Effector memory CD4-positive, alpha-beta T cell (primary cell): ENCODE measurements around the gene ACLY.

Experiments used
- DNase-seq, 3 donors: peaks; one replicate each; pipeline ENCODE4 v3.0.0-alpha.2; 2020
- H3K27ac ChIP-seq: 2 replicates; pipeline ENCODE4 v1.7.0; 2013; ENCODE audit warnings: mild to moderate bottlenecking, low read length, moderate library complexity; ENCODE audit not compliant: insufficient read depth, poor library complexity, severe bottlenecking
- H3K27me3 ChIP-seq: replicated peaks from 2 replicates; pipeline ENCODE4 v1.7.0; 2013; ENCODE audit warnings: mild to moderate bottlenecking, low read length; ENCODE audit not compliant: insufficient read depth, control insufficient read depth, poor library complexity, severe bottlenecking
- H3K36me3 ChIP-seq: 2 replicates; pipeline ENCODE4 v1.7.0; 2013; ENCODE audit warnings: mild to moderate bottlenecking, low read length, moderate library complexity; ENCODE audit not compliant: control insufficient read depth, insufficient read depth
- H3K4me1 ChIP-seq: 2 replicates; pipeline ENCODE4 v1.7.0; 2013; ENCODE audit warnings: low read length, mild to moderate bottlenecking; ENCODE audit not compliant: control insufficient read depth, insufficient read depth, poor library complexity, severe bottlenecking
- H3K4me3 ChIP-seq: 2 replicates; pipeline ENCODE4 v1.7.0; 2013; ENCODE audit warnings: low read length, low read depth, mild to moderate bottlenecking; ENCODE audit not compliant: insufficient read depth, poor library complexity, severe bottlenecking
- H3K9me3 ChIP-seq: 2 replicates; pipeline ENCODE4 v1.7.0; 2013; ENCODE audit warnings: mild to moderate bottlenecking, low read length, moderate library complexity; ENCODE audit not compliant: control insufficient read depth
- total RNA-seq, 3 donors: gene quantifications; one replicate each; lab custom pipeline; 2026; lab: John Stamatoyannopoulos, UW

Gene ACLY
- total RNA-seq: 110 to 122 (median 117) reads per million in 3 donors

DNA sequence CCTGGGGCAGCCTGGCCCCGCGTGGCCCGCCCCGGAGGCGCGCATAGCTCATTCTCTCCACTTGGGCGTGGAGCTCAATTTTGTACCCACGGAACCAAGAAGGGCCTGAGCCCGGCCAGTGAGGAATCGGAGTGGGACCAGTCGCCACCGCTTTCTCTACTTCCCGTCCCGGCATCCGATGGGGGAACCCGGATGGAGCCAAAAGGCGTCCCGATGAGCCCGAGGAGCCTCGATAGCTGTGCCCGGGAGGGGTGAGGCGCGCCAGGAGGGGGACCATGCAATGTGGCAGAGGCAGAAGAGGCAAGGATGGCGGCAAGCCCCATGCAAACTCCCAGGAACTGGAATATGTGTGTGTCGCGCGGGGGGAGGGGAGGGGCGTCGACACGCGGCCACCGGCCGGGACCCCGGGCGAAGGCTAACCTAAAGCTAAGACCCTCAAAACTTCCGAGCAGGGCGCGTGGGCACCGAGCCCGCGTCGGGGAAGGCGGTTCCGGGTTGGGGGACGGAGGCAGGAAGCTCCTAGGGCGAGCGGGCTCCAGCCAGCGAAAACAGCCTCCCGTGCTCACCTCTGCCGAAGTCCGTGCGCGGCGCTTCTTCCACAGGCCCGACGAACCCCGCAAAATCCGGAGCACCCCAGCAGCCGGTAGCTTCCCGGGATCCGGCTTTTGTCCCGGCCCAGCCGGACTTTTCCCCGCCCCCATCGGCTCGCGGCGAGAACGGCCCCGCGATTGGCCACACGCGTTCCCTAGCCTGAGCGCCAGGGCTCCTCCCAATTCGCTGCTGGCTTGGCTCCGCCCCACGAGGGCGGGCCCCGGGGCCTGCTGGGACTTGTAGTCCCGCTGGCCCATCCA lies at the start of gene ACLY:
Gene ACLY (minus strand): TSS at position 638 of the 851 bp plus-strand sequence. CDS start 5,078 bp downstream, outside the sequence.
- Histone ChIP-seq H3K27me3 (no peaks in the 10 kb centered on the region), H3K36me3 (peaks cover 5% of the 10 kb centered on the region), H3K4me1 (peaks cover 9% of the 10 kb centered on the region), H3K4me3 (peak within 1 kb of the TSS; percentile 100), H3K9me3 (no peaks in the 10 kb centered on the region), H3K27ac (peak within 1 kb of the TSS; percentile 82)
- DNase-seq: peak; percentile 90 to 93 (median 92)

DNA sequence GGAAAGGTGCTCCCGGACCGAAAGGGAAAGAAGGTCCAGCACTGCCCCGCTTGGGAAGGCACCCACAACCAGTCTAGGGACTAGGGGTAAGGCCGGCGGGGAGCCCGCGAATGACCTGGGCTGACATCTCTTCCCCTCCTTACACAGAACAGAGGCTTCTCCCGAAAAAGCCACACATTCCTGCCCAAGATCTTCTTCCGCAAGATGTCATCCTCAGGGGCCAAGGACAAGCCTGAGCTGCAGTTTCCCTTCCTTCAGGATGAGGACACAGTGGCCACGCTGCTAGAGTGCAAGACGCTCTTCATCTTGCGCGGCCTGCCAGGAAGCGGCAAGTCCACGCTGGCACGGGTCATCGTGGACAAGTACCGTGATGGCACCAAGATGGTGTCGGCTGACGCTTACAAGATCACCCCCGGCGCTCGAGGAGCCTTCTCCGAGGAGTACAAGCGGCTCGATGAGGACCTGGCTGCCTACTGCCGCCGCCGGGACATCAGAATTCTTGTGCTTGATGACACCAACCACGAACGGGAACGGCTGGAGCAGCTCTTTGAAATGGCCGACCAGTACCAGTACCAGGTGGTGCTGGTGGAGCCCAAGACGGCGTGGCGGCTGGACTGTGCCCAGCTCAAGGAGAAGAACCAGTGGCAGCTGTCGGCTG lies 49.3 kb upstream of the ACLY start:
- H3K36me3 ChIP-seq: peaks cover 20% of the 10 kb centered on the region

DNA sequence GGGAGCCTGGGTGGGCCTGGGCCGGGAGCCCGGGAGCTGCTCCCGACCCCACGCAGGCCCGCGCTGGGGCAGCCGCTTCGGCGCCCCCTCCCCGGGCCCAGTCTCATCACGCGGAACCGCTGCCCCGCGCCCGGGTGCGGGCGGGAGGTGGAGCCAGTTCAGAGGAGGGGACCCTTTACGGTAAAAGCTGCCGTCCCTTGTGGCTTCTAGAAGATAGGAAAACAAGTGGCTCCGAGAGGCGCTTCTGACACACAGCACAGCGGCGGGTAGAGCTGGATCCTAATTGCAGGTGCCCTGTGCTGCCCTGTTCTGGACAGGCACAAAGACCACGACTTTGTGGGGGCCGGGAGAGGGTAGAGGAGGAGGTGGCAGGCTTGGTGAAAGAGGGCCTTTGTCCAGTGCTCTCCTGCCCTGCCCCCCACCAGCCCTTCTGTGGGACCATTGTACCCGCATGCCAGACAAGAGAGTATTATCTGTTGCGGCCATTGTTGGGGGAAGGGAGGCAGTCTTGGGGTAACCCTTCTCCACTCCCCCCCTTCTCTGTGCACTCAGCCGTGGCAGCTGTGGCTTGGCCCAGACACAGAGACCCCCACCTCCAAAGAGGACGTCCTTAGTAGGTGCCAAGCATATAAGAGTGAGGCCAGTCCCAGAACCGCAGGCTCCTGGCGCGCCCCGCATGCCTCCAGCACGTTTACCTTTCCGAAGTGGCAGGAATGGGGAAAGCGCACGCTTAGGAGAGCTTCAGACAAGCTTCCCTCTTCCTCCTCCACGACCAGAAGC lies 48.6 kb upstream of the ACLY start:
- H3K27me3 ChIP-seq: no peaks in the 10 kb centered on the region
- H3K36me3 ChIP-seq: peaks cover 13% of the 10 kb centered on the region
- H3K4me1 ChIP-seq: peaks cover 22% of the 10 kb centered on the region
- H3K9me3 ChIP-seq: no peaks in the 10 kb centered on the region
- peak overlapping the region; percentile 85 for H3K4me3 ChIP-seq
- DNase-seq: peak in 1 of 3 donors; percentile 9
- H3K27ac ChIP-seq: peak overlapping the region; percentile 75

More for the DNA sequence above, 49.3 kb upstream of the ACLY start:
- no peak overlapping the region for H3K27ac ChIP-seq
- no peaks in the 10 kb centered on the region for H3K27me3 ChIP-seq
- DNase-seq: no peak
- no peak overlapping the region for H3K4me3 ChIP-seq
- H3K4me1 ChIP-seq: peaks cover 22% of the 10 kb centered on the region
- H3K9me3 ChIP-seq: no peaks in the 10 kb centered on the region

DNA sequence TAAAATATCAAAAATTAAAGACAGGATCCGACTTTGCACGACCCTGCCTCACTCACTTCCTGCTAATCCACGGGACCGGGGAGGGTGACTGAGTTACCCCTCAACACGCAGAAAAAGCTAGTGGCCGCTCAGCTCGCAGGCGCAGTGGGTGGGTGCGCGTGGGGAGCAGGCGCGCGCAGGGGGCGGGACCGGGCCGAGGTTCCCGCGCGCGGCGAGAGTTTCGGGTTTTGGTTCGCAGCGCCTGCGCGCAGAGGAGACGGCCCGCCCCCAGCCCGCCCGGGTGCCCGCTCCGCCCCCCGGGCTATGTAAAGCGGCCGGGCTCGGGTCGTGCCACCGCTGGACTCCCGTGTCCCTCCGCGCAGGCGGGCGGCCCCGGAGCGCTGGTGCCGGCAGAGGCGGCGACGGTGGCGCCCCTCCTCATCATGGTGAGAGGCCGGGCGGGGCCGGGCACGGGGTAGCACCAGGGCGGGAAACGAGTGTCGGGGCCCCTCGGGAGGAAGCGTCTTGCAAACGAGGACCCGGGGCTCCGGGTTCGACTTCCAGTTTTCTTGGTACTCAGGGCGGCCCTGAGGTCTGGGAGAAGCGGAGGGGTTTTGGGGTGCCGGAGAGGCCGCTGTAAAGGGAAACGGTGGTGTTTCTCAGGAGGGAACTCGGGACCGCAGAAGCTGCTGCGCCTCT lies 47.9 kb upstream of the ACLY start, which contains the start of gene CNP:
Gene CNP (plus strand): TSS at position 333 of the 678 bp plus-strand sequence. CDS start 90 bp downstream, at position 423.
- H3K36me3 ChIP-seq: peaks cover 5% of the 10 kb centered on the region
- peaks cover 22% of the 10 kb centered on the region for H3K4me1 ChIP-seq
- H3K9me3 ChIP-seq: no peaks in the 10 kb centered on the region
- H3K27ac ChIP-seq: peak within 1 kb of the TSS; percentile 75
- DNase-seq: peak; percentile 84 to 85 (median 84)
- peak within 1 kb of the TSS; percentile 85 for H3K4me3 ChIP-seq
- H3K27me3 ChIP-seq: no peaks in the 10 kb centered on the region

DNA sequence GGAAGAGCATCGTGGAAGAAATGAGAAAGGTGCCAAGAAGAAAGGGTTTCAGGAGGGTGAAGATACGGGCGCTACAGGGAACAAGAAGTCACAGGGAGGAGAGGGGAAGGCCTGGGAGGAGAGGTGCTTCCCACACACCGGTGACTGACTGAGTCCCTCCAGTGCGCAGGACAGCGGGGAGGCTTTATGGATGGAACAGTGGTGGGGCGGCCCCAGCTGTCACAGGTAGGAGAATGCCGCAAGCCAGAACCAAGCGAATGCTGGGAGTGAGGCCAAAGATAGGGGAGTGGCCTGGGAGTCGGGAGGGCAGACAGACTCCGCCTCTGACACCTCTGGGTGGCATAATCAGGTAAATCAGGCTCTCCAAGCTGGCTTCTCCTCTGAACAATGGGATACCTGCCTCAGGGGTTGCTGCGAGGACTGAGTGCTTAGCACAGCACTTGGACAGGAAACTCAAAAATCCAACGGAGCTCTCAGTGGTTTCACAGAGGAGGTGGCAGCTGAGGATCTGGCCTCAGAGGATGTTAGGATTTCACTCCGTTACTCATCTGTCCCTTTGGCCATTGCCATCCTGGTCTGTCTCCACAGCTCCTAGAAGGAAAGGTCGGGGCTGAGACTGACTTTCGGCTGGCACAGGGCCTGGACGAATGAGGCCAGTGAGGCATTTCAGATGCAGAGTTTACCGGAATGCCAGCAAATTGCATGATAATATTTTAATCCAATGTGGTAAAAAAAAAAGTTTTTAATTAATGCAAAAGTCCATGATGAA lies 47.1 kb upstream of the ACLY start:
- H3K9me3 ChIP-seq: no peaks in the 10 kb centered on the region
- peak overlapping the region; percentile 85 for H3K4me3 ChIP-seq
- H3K27me3 ChIP-seq: no peaks in the 10 kb centered on the region
- peaks cover 4% of the 10 kb centered on the region for H3K36me3 ChIP-seq
- peak; percentile 50 to 64 (median 52) for DNase-seq
- peaks cover 21% of the 10 kb centered on the region for H3K4me1 ChIP-seq
- peak overlapping the region; percentile 73 for H3K27ac ChIP-seq

DNA sequence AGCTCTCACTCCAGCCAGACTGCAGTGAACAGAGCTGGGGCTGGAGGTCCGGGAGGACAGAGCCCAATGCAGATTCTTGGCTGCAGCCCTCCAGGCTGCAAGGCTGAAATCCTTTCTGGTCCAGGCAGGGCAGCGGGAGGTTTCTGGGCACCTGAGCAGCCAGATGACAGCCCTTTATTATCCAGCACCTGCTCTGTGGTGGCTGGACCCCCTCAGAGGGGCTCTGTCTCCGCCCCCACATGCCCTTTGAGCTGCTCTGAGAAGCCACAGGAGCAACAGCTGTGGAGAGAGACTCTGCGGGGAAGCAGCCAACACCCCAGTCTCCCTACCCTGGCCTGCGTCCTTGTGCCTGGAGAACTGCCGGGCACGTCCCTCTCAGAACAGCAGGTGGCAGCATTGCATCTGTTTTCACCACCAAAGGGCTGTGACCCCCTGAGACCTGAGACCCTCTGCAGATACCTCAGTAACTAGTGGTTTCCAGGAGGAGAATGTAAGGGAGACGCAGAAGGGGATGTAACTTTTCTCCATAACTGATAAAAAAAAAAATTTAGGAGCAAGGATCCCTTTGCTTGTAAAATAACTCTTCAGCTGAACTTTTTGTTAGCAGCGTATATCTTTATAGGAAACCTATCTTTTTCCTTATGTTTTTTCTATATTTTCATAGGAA lies 44.1 kb upstream of the ACLY start:
- DNase-seq: peak; percentile 17 to 50 (median 40)
- no peaks in the 10 kb centered on the region for H3K27me3 ChIP-seq
- H3K36me3 ChIP-seq: no peaks in the 10 kb centered on the region
- no peak overlapping the region for H3K27ac ChIP-seq
- H3K9me3 ChIP-seq: no peaks in the 10 kb centered on the region
- H3K4me1 ChIP-seq: peaks cover 14% of the 10 kb centered on the region
- H3K4me3 ChIP-seq: no peak overlapping the region

DNA sequence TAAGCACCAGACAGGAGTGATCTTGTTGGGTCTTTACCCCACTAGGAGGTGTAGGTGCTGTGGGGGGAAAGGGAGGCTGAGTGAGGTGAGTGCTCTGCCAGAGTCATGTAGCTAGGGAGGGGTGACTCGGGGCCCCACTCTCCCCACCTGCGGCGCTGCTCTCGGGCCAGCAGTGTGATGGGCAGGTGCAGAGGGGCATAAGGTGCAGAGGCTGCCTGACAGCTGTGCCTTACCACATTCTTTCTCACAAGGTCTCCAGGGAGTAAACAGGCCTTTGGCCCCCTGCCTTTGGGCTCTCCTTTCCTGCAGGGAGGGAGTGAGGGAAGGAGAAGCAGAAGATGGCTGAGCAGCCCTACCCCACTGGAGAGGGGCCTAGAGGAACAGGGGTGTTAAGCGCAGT lies 43.4 kb upstream of the ACLY start:
- no peak overlapping the region for H3K27ac ChIP-seq
- no peaks in the 10 kb centered on the region for H3K36me3 ChIP-seq
- no peaks in the 10 kb centered on the region for H3K9me3 ChIP-seq
- no peak overlapping the region for H3K4me3 ChIP-seq
- H3K4me1 ChIP-seq: peaks cover 7% of the 10 kb centered on the region
- H3K27me3 ChIP-seq: no peaks in the 10 kb centered on the region
- no peak for DNase-seq

DNA sequence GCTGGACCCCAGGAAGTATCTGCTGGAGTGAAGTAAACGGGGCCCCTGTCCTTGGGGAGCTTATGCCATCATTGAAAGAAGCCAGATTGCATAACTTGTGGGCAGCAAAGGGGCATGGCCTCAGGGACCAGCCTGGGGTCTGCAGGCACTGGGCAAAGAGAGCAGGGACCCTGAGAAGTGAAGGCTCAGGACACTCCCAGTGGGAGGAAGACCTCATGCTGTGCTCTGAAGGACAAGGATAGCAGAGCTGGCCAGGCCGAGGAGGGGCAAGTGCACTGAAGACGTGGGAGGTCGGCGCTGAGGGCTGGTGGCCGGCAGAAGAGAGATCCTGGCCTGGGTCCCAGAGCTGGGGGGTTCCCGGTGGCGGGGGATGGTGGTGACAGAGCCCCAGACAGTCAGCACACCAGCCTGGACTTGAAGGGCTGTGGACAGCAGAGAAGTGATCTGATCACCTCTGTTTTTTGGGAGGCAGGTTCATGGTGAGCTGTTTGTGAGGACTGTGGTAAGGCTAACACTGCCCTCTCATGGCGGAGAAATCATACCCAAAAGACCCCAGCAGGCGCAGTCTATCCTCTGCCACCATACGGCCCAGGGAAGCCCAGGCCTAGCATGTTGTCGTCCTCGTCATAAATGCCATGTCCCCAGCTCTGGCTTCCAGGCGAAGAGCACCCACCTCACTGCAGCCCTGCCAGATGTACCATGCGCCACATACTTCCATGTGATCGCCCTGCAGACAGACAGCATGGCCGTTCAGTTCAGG lies 40.8 kb upstream of the ACLY start:
- H3K9me3 ChIP-seq: no peaks in the 10 kb centered on the region
- no peaks in the 10 kb centered on the region for H3K36me3 ChIP-seq
- no peak for DNase-seq
- H3K27ac ChIP-seq: no peak overlapping the region
- H3K27me3 ChIP-seq: no peaks in the 10 kb centered on the region
- H3K4me3 ChIP-seq: no peak overlapping the region
- no peaks in the 10 kb centered on the region for H3K4me1 ChIP-seq
